GM12878 (cell line): ENCODE measurements around the gene CDK5R1. TPM values are rescaled to one million over a fixed set of nuclear protein-coding genes. Genes with fewer than 3 reads are reported as not detected.

Experiments used
- BHLHE40 ChIP-seq, 2 experiments: fragments of 450-650 bp in 1 of 2; IDR thresholded peaks; 2 replicates each; pipeline ENCODE4 v1.6.1; 2011 to 2017; ENCODE audit warnings: low read depth in 2 of 2, borderline replicate concordance in 1 of 2, improper control_type of control experiment in 1 of 2, low read length in 1 of 2, mild to moderate bottlenecking in 1 of 2
- EGR1 ChIP-seq, 2 experiments: IDR thresholded peaks; 1 replicate in 1 of 2; 2 replicates in 1 of 2; pipeline ENCODE4 v1.6.1; 2011 to 2012; ENCODE audit warnings: low read depth in 2 of 2, low read length in 2 of 2, borderline replicate concordance in 1 of 2, mild to moderate bottlenecking in 1 of 2, moderate library complexity in 1 of 2
- ESRRA ChIP-seq: IDR thresholded peaks from 2 replicates; pipeline ENCODE4 v1.6.1; 2012; ENCODE audit warnings: mild to moderate bottlenecking, low read length, improper control_type of control experiment
- FOS ChIP-seq: IDR thresholded peaks from 3 replicates; pipeline ENCODE4 v1.6.1; 2011; ENCODE audit warnings: borderline replicate concordance; ENCODE audit not compliant: insufficient read length; ENCODE audit errors: extremely low read depth
- FOXK2 ChIP-seq: fragments of 450-650 bp; IDR thresholded peaks from 2 replicates; pipeline ENCODE4 v1.6.1; 2017; ENCODE audit warnings: mild to moderate bottlenecking, moderate library complexity
- GABPA ChIP-seq: IDR thresholded peaks from 2 replicates; pipeline ENCODE4 v1.6.1; 2014; ENCODE audit warnings: antibody characterized with exemption, low read depth, mild to moderate bottlenecking, inconsistent platforms
- JUNB ChIP-seq: IDR thresholded peaks from 2 replicates; pipeline ENCODE4 v1.6.1; 2016; ENCODE audit warnings: antibody characterized with exemption, mild to moderate bottlenecking
- KDM1A ChIP-seq: fragments of 200-600 bp; sonication (generic); IDR thresholded peaks from 2 replicates; pipeline ENCODE4 v1.6.1; 2016; ENCODE audit warnings: borderline replicate concordance
- LARP7 ChIP-seq: fragments of 450-650 bp; IDR thresholded peaks from 2 replicates; pipeline ENCODE4 v1.6.1; 2017; ENCODE audit warnings: mild to moderate bottlenecking
- MYB ChIP-seq: fragments of 150-350 bp; IDR thresholded peaks from 2 replicates; pipeline ENCODE4 v1.6.1; 2014; ENCODE audit warnings: mild to moderate bottlenecking, low read depth, low read length, borderline replicate concordance
- POLR2A ChIP-seq: IDR thresholded peaks from 2 replicates; pipeline ENCODE4 v1.6.1; 2011; ENCODE audit warnings: low read depth, mild to moderate bottlenecking, low read length
- RAD51 ChIP-seq: fragments of 450-650 bp; IDR thresholded peaks from 2 replicates; pipeline ENCODE4 v1.6.1; 2016; ENCODE audit warnings: moderate library complexity, mild to moderate bottlenecking, inconsistent platforms
- TCF12 ChIP-seq: IDR thresholded peaks from 2 replicates; pipeline ENCODE4 v1.6.1; 2011; ENCODE audit warnings: low read depth, mild to moderate bottlenecking, low read length
- TCF3 ChIP-seq: IDR thresholded peaks from 2 replicates; pipeline ENCODE4 v1.6.1; 2012; ENCODE audit warnings: low read depth, mild to moderate bottlenecking, low read length, borderline replicate concordance; ENCODE audit not compliant: insufficient read depth
- TCF7 ChIP-seq: IDR thresholded peaks from 2 replicates; pipeline ENCODE4 v1.6.1; 2014; ENCODE audit warnings: antibody characterized with exemption, borderline replicate concordance
- YY1 ChIP-seq: IDR thresholded peaks from 2 replicates; pipeline ENCODE4 v1.6.1; 2011; ENCODE audit warnings: low read depth, mild to moderate bottlenecking, low read length
- ZNF207 ChIP-seq: fragments of 450-650 bp; IDR thresholded peaks from 2 replicates; pipeline ENCODE4 v1.6.1; 2014; ENCODE audit warnings: antibody characterized with exemption, mild to moderate bottlenecking, borderline replicate concordance
- polyA plus RNA-seq, 11 experiments: library from polyadenylated mRNA; depleted of rRNA in 4 of 11; unstranded in 6 of 11; stranded (reverse) in 5 of 11; fragments of >200 nt; fragmentation: Nextera tagmentation in 4 of 11; fragmentation: Illumina TruSeq in 1 of 11; extraction: Ambion mirVana in 4 of 11; extraction: Trizol in 1 of 11; gene quantifications; 1 replicate in 1 of 11; 2 replicates in 10 of 11; pipeline versions ENCODE4 v1.2.1 to v1.2.3, GENCODE V29; 2011 to 2016; ENCODE audit warnings: inconsistent platforms in 2 of 11, missing spikeins in 2 of 11, low read depth in 1 of 11
- total RNA-seq, 4 experiments: library from RNA; depleted of rRNA in 3 of 4; stranded (reverse); fragments of >200 nt in 3 of 4; fragmentation: Illumina TruSeq in 1 of 4; extraction: Trizol in 1 of 4; gene quantifications; 2 replicates each; pipeline versions ENCODE4 v1.2.1 to v1.2.3, GENCODE V29; 2013 to 2021
- TF ChIP-seq, protein P1 (sequence below): IDR thresholded peaks from 2 replicates; pipeline ENCODE4 v1.6.1; 2011; ENCODE audit warnings: borderline replicate concordance, low read depth, mild to moderate bottlenecking, moderate library complexity, mixed read lengths, low read length; ENCODE audit not compliant: insufficient read depth; ENCODE audit errors: extremely low read length
- TF ChIP-seq, protein P2 (sequence below): IDR thresholded peaks from 2 replicates; pipeline ENCODE4 v1.6.1; 2012; ENCODE audit warnings: low read depth, low read length, improper control_type of control experiment
- TF ChIP-seq, protein P3 (sequence below): fragments of 450-650 bp; formaldehyde crosslinking; IDR thresholded peaks from 2 replicates; pipeline ENCODE4 v1.5.0; 2022; ENCODE audit warnings: mild to moderate bottlenecking, missing genetic modification characterization
- TF ChIP-seq, protein P4 (sequence below): fragments of 450-650 bp; IDR thresholded peaks from 2 replicates; pipeline ENCODE4 v1.6.1; 2017; ENCODE audit warnings: mild to moderate bottlenecking, moderate library complexity

CDK5R1 gene
- total and polyA plus RNA-seq, 10 of the 15 experiments (the other 5 are each of a cell fraction or from before 2014, with no cell fraction given), result 1.1 to 28.3 (median 12.2) TPM

DNA sequence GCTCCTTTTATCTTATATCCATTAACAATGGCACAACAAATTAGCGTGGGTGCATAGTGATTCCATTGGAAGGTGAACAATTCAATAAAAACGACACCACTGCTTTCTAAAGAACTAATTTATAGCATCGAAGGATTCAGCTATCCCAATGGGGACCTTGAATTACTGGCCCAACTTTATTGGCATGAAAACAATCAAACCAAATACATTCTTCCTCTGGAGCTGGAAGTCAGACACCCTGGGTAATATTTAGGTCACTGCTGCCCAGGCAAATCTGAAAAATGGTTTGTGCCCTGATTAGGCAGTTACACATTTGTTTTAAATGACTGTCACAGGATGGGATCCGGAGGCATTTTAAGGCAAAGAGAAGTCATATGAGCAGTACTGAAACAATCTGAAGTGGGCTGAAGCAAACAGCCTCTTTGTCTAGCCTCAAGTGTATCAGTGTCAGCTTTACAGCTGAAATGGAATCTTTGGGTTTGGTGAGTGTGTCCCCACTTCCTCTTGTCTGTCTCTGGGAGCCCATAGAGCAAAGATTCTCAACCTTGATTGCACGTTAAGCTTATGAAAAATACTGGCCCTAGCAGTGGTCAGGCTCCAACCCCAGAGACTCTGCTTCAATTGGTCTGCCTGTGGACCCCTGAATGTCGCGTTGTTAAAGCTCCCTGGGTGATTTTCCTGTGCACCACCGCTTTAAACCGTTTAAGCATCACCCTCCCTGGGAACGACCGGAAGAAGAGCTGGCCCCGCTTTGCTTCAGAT, 30.3 kb downstream of the CDK5R1 start (continued):
- TF ChIP-seq KDM1A (no peak), TCF12 (0 out of 2 replicates have a peak, but pooled peaks have one; percentile 6), ESRRA (no peak), FOXK2 (no peak), FOS (no peak), POLR2A (no peak; the same call in 1 of the 2 replicates), TCF3 (no peak), GABPA (no peak), EGR1 (IDR thresholded peaks at IDR 0.05; ENCODE audit: borderline replicate concordance in 1 of 2, low read depth in 2 of 2, low read length in 2 of 2) (no peak), TCF7 (no peak), YY1 (peak; percentile 35; the same call in 1 of the 2 replicates), MYB (no peak), RAD51 (peak; percentile 42; the same call in 1 of the 2 replicates), ZNF207 (no peak), BHLHE40 (IDR thresholded peaks at IDR 0.05; ENCODE audit: borderline replicate concordance in 1 of 2, low read depth in 2 of 2, low read length in 1 of 2) (peak in 1 of 2 experiments; percentile 12; a peak in 1 of 4 replicates), JUNB (peak; percentile 38), LARP7 (no peak)
- TF ChIP-seq, protein P1, sequence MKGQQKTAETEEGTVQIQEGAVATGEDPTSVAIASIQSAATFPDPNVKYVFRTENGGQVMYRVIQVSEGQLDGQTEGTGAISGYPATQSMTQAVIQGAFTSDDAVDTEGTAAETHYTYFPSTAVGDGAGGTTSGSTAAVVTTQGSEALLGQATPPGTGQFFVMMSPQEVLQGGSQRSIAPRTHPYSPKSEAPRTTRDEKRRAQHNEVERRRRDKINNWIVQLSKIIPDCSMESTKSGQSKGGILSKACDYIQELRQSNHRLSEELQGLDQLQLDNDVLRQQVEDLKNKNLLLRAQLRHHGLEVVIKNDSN, result no peak
- TF ChIP-seq, protein P2, sequence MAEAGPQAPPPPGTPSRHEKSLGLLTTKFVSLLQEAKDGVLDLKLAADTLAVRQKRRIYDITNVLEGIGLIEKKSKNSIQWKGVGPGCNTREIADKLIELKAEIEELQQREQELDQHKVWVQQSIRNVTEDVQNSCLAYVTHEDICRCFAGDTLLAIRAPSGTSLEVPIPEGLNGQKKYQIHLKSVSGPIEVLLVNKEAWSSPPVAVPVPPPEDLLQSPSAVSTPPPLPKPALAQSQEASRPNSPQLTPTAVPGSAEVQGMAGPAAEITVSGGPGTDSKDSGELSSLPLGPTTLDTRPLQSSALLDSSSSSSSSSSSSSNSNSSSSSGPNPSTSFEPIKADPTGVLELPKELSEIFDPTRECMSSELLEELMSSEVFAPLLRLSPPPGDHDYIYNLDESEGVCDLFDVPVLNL, result no peak
- TF ChIP-seq, protein P3, sequence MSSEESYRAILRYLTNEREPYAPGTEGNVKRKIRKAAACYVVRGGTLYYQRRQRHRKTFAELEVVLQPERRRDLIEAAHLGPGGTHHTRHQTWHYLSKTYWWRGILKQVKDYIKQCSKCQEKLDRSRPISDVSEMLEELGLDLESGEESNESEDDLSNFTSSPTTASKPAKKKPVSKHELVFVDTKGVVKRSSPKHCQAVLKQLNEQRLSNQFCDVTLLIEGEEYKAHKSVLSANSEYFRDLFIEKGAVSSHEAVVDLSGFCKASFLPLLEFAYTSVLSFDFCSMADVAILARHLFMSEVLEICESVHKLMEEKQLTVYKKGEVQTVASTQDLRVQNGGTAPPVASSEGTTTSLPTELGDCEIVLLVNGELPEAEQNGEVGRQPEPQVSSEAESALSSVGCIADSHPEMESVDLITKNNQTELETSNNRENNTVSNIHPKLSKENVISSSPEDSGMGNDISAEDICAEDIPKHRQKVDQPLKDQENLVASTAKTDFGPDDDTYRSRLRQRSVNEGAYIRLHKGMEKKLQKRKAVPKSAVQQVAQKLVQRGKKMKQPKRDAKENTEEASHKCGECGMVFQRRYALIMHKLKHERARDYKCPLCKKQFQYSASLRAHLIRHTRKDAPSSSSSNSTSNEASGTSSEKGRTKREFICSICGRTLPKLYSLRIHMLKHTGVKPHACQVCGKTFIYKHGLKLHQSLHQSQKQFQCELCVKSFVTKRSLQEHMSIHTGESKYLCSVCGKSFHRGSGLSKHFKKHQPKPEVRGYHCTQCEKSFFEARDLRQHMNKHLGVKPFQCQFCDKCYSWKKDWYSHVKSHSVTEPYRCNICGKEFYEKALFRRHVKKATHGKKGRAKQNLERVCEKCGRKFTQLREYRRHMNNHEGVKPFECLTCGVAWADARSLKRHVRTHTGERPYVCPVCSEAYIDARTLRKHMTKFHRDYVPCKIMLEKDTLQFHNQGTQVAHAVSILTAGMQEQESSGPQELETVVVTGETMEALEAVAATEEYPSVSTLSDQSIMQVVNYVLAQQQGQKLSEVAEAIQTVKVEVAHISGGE, result no peak
- TF ChIP-seq, protein P4, sequence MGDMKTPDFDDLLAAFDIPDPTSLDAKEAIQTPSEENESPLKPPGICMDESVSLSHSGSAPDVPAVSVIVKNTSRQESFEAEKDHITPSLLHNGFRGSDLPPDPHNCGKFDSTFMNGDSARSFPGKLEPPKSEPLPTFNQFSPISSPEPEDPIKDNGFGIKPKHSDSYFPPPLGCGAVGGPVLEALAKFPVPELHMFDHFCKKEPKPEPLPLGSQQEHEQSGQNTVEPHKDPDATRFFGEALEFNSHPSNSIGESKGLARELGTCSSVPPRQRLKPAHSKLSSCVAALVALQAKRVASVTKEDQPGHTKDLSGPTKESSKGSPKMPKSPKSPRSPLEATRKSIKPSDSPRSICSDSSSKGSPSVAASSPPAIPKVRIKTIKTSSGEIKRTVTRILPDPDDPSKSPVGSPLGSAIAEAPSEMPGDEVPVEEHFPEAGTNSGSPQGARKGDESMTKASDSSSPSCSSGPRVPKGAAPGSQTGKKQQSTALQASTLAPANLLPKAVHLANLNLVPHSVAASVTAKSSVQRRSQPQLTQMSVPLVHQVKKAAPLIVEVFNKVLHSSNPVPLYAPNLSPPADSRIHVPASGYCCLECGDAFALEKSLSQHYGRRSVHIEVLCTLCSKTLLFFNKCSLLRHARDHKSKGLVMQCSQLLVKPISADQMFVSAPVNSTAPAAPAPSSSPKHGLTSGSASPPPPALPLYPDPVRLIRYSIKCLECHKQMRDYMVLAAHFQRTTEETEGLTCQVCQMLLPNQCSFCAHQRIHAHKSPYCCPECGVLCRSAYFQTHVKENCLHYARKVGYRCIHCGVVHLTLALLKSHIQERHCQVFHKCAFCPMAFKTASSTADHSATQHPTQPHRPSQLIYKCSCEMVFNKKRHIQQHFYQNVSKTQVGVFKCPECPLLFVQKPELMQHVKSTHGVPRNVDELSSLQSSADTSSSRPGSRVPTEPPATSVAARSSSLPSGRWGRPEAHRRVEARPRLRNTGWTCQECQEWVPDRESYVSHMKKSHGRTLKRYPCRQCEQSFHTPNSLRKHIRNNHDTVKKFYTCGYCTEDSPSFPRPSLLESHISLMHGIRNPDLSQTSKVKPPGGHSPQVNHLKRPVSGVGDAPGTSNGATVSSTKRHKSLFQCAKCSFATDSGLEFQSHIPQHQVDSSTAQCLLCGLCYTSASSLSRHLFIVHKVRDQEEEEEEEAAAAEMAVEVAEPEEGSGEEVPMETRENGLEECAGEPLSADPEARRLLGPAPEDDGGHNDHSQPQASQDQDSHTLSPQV, result no peak; the same call in 1 of the 2 replicates
